ENCODE data around the gene DTNBP1.

DNA sequence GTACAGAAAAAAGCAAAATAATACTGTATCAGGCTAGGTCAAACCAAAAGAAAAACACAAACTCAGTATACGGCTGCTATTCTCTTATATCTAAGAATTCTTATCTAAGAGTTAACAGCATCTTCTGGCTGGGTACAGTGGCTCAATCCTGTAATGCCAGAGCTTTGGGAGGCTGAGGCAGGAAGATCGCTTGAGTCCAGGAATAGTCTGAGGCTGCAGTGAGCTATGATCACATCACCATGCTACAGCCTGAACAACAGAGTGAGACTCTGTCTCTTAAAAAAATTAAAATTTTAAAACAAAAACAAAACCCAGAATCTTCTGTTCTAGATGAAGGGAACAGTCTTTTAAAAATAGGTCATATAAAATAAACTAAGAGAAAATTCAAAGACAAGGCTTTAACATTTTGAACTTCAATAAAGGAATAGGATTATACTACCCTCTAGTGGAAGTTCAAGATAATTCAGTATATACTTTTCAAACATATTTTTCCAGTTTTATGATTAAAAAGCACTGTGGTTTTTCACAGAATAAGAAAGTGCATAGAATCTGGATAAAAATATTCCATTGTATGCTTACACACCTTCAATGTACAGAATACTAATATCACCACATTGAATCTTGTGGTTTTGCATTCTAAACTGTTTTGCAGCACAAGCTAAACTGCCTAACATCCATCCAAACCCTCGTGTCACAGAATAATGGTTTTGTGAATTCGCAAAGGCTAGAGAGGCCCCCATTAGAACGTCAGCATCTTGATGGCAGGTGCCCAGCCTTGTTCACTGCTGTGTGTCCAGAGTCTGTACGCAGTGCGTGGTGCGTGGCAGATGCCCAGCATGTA is 39.3 kb downstream of the DTNBP1 start:
- TF ChIP-seq EZH2 (IDR thresholded peaks at IDR 0.05; ENCODE audit: insufficient read depth, poor library complexity, severe bottlenecking) (no peak), EZH2phosphoT487 (IDR thresholded peaks at IDR 0.05; ENCODE audit: insufficient read depth, low read depth) (no peak)

Data from GM23248 (cell line).